Hepatocyte (in vitro differentiated cells): Measurements from ENCODE around the gene MYO5A. TPM values are rescaled to one million over a fixed set of nuclear protein-coding genes. Genes with fewer than 3 reads are reported as not detected.

Experiments
- DNase-seq: peaks from one replicate; pipeline ENCODE4 v3.0.0-alpha.2; 2016; ENCODE audit warnings: low spot score
- H2AFZ ChIP-seq: fragments of 200-600 bp; sonication (generic); 2 replicates; pipeline ENCODE4 v1.6.0; 2016; ENCODE audit warnings: antibody characterized with exemption, mild to moderate bottlenecking
- H3K27ac ChIP-seq: fragments of 200-600 bp; sonication (generic); 2 replicates; pipeline ENCODE4 v1.5.1; 2016; ENCODE audit warnings: mild to moderate bottlenecking
- H3K27me3 ChIP-seq: fragments of 200-600 bp; sonication (generic); 2 replicates; pipeline ENCODE4 v1.6.1; 2016
- H3K36me3 ChIP-seq: fragments of 200-600 bp; sonication (generic); replicated peaks from 2 replicates; pipeline ENCODE4 v1.5.1; 2016; ENCODE audit warnings: low read depth; ENCODE audit not compliant: insufficient read depth
- H3K4me1 ChIP-seq: fragments of 200-600 bp; sonication (generic); 2 replicates; pipeline ENCODE4 v1.5.1; 2016; ENCODE audit warnings: mild to moderate bottlenecking, moderate library complexity; ENCODE audit not compliant: insufficient read depth
- H3K4me2 ChIP-seq: fragments of 200-600 bp; sonication (generic); 2 replicates; pipeline ENCODE4 v1.6.0; 2016
- H3K4me3 ChIP-seq: fragments of 200-600 bp; sonication (generic); 2 replicates; pipeline ENCODE4 v1.5.1; 2016; ENCODE audit warnings: mild to moderate bottlenecking
- H3K79me2 ChIP-seq: fragments of 200-600 bp; sonication (generic); 2 replicates; pipeline ENCODE4 v1.6.0; 2017; ENCODE audit warnings: mild to moderate bottlenecking
- H3K9me2 ChIP-seq: fragments of 200-600 bp; sonication (generic); replicated peaks from 2 replicates; pipeline ENCODE4 v1.6.0; 2017; ENCODE audit warnings: mild to moderate bottlenecking; ENCODE audit not compliant: insufficient read depth
- H3K9me3 ChIP-seq: fragments of 200-600 bp; sonication (generic); 2 replicates; pipeline ENCODE4 v1.5.1; 2016; ENCODE audit warnings: low read depth, mild to moderate bottlenecking
- H4K20me1 ChIP-seq: fragments of 200-600 bp; sonication (generic); 2 replicates; pipeline ENCODE4 v1.6.0; 2016; ENCODE audit warnings: mild to moderate bottlenecking; ENCODE audit not compliant: insufficient read depth, poor library complexity, severe bottlenecking
- EZH2 ChIP-seq: fragments of 200-600 bp; sonication (generic); IDR thresholded peaks from 2 replicates; pipeline ENCODE4 v1.6.1; 2016; ENCODE audit warnings: antibody characterized with exemption, mild to moderate bottlenecking, borderline replicate concordance
- EZH2phosphoT487 ChIP-seq: fragments of 200-600 bp; sonication (generic); IDR thresholded peaks from one replicate; pipeline ENCODE4 v1.6.1; 2018; ENCODE audit warnings: antibody characterized with exemption, mild to moderate bottlenecking, low read depth, moderate library complexity; ENCODE audit not compliant: unreplicated experiment, severe bottlenecking
- WGBS: methylation state at CpG from one replicate; pipeline ENCODE4 v1.1.6; 2016; ENCODE audit warnings: low lambda C conversion rate; ENCODE audit errors: missing lambda C conversion rate; 5-methylcytosine and 5-hydroxymethylcytosine counted together
- polyA plus RNA-seq: library from polyadenylated mRNA; unstranded; fragments of >200 nt; fragmentation: Nextera tagmentation; extraction: Ambion mirVana; gene quantifications from 2 replicates; pipeline ENCODE4 v1.2.1, GENCODE V29; 2016
- total RNA-seq: library from RNA; depleted of rRNA; stranded (reverse); fragments of >200 nt; gene quantifications from 2 replicates; pipeline ENCODE4 v1.2.3, GENCODE V29; 2014
- TF ChIP-seq, protein P1 (sequence below): fragments of 200-600 bp; sonication (generic); IDR thresholded peaks from 2 replicates; pipeline ENCODE4 v1.5.1; 2016; ENCODE audit warnings: antibody characterized with exemption, mild to moderate bottlenecking; ENCODE audit not compliant: poor library complexity

Gene MYO5A
- total and polyA plus RNA-seq, 2 experiments from 2014 or later, result 3.7 to 14.8 TPM

DNA sequence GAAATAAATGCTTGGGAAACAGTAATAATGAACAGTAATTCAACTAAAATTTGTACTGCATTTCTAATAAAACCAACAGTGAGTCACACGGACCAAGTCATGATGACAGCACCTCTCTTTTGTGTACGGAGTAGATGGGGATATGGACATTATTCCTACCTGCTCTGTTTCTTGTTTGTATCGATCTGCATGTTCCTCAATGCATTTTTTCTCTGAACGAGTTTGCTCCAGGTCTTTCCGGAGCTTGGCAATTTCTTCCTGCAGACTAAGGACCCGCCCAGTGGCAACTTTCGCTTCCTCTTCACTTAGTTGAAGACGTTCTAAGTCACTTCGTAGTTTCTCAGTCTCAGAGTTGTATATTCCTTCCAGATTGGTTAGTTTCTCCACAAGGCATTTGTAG lies 158.7 kb downstream of the MYO5A start:
- TF ChIP-seq EZH2 (no peak), EZH2phosphoT487 (no peak)
- TF ChIP-seq, protein P1, sequence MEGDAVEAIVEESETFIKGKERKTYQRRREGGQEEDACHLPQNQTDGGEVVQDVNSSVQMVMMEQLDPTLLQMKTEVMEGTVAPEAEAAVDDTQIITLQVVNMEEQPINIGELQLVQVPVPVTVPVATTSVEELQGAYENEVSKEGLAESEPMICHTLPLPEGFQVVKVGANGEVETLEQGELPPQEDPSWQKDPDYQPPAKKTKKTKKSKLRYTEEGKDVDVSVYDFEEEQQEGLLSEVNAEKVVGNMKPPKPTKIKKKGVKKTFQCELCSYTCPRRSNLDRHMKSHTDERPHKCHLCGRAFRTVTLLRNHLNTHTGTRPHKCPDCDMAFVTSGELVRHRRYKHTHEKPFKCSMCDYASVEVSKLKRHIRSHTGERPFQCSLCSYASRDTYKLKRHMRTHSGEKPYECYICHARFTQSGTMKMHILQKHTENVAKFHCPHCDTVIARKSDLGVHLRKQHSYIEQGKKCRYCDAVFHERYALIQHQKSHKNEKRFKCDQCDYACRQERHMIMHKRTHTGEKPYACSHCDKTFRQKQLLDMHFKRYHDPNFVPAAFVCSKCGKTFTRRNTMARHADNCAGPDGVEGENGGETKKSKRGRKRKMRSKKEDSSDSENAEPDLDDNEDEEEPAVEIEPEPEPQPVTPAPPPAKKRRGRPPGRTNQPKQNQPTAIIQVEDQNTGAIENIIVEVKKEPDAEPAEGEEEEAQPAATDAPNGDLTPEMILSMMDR, result no peak
- 99% methylated on average over 9 of the region's 9 CpGs for WGBS
- no peak overlapping the region for H3K27ac ChIP-seq
- no peak overlapping the region for H2AFZ ChIP-seq
- H3K9me3 ChIP-seq, result no peaks in the 10 kb centered on the region
- no peak overlapping the region for H3K4me3 ChIP-seq
- no peaks in the 10 kb centered on the region for H3K27me3 ChIP-seq
- DNase-seq, result no peak
- no peaks in the 10 kb centered on the region for H3K79me2 ChIP-seq
- H3K4me1 ChIP-seq, result no peaks in the 10 kb centered on the region
- H3K4me2 ChIP-seq, result no peak overlapping the region
- H3K36me3 ChIP-seq, result no peaks in the 10 kb centered on the region
- H4K20me1 ChIP-seq, result no peaks in the 10 kb centered on the region
- H3K9me2 ChIP-seq, result no peaks in the 10 kb centered on the region

DNA sequence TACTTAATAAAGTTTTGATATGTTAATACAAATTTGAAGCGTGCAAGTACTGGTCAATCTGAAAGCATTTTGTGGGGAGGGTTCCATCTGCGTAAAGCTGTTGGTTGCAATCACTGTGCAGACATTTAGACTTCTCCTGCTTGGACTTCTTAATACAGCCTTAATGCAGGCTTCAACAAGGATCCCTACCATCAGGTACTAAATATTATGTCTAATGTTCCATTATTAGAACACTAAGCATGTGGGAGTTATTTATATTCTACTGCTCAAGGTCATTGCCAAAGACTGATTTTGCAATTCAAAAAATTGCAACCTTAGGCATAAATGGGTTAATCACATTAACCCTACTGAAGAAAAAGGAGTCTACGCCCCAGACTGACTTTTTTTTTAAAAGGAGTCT lies 159.2 kb downstream of the MYO5A start:
- no peak for DNase-seq
- H3K4me3 ChIP-seq, result no peak overlapping the region
- TF ChIP-seq EZH2phosphoT487, result no peak
- TF ChIP-seq, protein P1, result no peak
- TF ChIP-seq EZH2, result no peak
- H3K36me3 ChIP-seq, result no peaks in the 10 kb centered on the region
- no peaks in the 10 kb centered on the region for H4K20me1 ChIP-seq
- H3K4me2 ChIP-seq, result no peak overlapping the region
- 97% methylated on average over 3 of the region's 3 CpGs for WGBS
- no peaks in the 10 kb centered on the region for H3K27me3 ChIP-seq
- no peaks in the 10 kb centered on the region for H3K9me3 ChIP-seq
- no peak overlapping the region for H2AFZ ChIP-seq
- no peak overlapping the region for H3K27ac ChIP-seq
- no peaks in the 10 kb centered on the region for H3K4me1 ChIP-seq
- H3K9me2 ChIP-seq, result no peaks in the 10 kb centered on the region
- no peaks in the 10 kb centered on the region for H3K79me2 ChIP-seq

DNA sequence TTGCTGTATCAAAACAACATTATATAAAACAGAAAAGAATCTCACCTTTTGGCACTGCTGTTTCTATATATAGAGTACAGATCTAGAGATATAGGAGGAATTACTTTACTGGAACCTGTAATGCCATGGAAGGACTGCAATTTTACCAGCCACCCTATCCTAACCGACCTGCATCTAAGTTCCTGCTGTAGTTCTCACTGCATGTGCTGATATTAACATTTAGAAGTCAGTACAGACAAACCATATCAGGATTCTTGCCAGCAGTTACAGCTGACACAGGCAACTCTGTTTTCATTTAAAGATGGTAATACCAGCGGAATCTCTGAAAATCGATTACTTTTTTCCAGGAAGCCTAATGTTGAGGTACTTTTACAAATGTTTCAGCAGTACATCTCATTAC lies 159.7 kb downstream of the MYO5A start:
- Histone ChIP-seq H2AFZ (no peak overlapping the region), H3K79me2 (no peaks in the 10 kb centered on the region), H4K20me1 (no peaks in the 10 kb centered on the region), H3K4me2 (no peak overlapping the region), H3K9me3 (no peaks in the 10 kb centered on the region), H3K36me3 (no peaks in the 10 kb centered on the region), H3K4me1 (no peaks in the 10 kb centered on the region), H3K4me3 (no peak overlapping the region), H3K27me3 (no peaks in the 10 kb centered on the region), H3K9me2 (no peaks in the 10 kb centered on the region), H3K27ac (no peak overlapping the region)
- no peak for DNase-seq
- TF ChIP-seq, protein P1, result no peak
- TF ChIP-seq EZH2 (no peak), EZH2phosphoT487 (no peak)
- WGBS, result 82% methylated on average over 3 of the region's 3 CpGs

DNA sequence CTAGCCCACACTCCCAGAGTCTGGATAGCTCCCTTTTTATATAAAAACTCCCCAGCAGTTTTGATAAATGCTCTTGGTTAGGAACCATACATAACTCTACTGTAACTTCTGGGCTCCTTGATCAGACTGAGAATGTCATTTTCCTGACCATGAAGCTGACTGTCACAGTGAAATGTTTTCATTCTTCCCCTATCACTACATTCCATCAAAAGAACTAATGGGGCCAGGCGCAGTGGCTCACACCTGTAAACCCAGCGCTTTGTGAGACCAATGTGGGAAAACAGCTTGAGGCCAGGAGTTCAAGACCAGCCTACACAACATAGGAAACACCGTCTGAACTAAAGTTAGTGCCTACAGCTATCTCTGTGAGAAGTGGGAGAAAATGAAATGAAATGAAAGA lies 160.3 kb downstream of the MYO5A start:
- Histone ChIP-seq H3K4me2 (no peak overlapping the region), H3K9me2 (no peaks in the 10 kb centered on the region), H3K36me3 (no peaks in the 10 kb centered on the region), H3K9me3 (no peaks in the 10 kb centered on the region), H3K4me1 (no peaks in the 10 kb centered on the region), H4K20me1 (no peaks in the 10 kb centered on the region), H3K27me3 (no peaks in the 10 kb centered on the region), H3K79me2 (no peaks in the 10 kb centered on the region), H3K27ac (no peak overlapping the region), H2AFZ (no peak overlapping the region), H3K4me3 (no peak overlapping the region)
- DNase-seq, result no peak
- TF ChIP-seq, protein P1, result no peak
- TF ChIP-seq EZH2 (no peak), EZH2phosphoT487 (no peak)
- 58% methylated on average over 3 of the region's 3 CpGs for WGBS
